Measurements from ENCODE around the gene TMEM35A. TPM values are rescaled to one million over a fixed set of nuclear protein-coding genes. Genes with fewer than 3 reads are reported as not detected.

The TMEM35A gene
- 0.32 and 1.4 TPM in 2 replicates for total RNA-seq

GRCh38 chrX:101078716-101079598, at the start of gene TMEM35A:
Gene TMEM35A, plus strand, starts transcription at chrX:101078879. Its CDS starts 124 bp downstream, at chrX:101079003.

GRCh38 chrX:101051549-101052302, 27.0 kb upstream of the TMEM35A start, which contains the start of gene TRMT2B:
Gene TRMT2B, minus strand, starts transcription at chrX:101052111. Its CDS starts 9,822 bp downstream, at chrX:101042289.

GRCh38 chrX:101097546-101098453, 19.1 kb downstream of the TMEM35A start, which contains the start of gene CENPI:
Gene CENPI, plus strand, starts transcription at chrX:101098204. Its CDS starts 2,867 bp downstream, at chrX:101101071.

Other genes starting within 250 kb of the TMEM35A start
- gene NOX1, start 204.5 kb upstream of the TMEM35A start, total RNA-seq, result not detected in 2 replicates
- gene XKRX, start 150.0 kb upstream of the TMEM35A start, total RNA-seq, result 0.32 TPM in 1 of 2 replicates, not detected in the other
- not detected in 2 replicates for gene ARL13A, start 109.2 kb upstream of the TMEM35A start, total RNA-seq
- 5.2 and 8.7 TPM in 2 replicates for gene TRMT2B, start 26.8 kb upstream of the TMEM35A start, total RNA-seq
- 1.3 and 4.1 TPM in 2 replicates for gene CENPI, start 19.3 kb downstream of the TMEM35A start, total RNA-seq
- 0.49 and 1.3 TPM in 2 replicates for gene DRP2, start 140.9 kb downstream of the TMEM35A start, total RNA-seq
- not detected in 2 replicates for gene TAF7L, start 212.5 kb downstream of the TMEM35A start, total RNA-seq

Measured in cardiac atrium fibroblast (primary cell).